Suprapubic skin (tissue), 4 donors: ENCODE results near the gene FOXJ3. TPM values are rescaled to one million over a fixed set of nuclear protein-coding genes. Genes with fewer than 3 reads are reported as not detected.

Source experiments
- DNase-seq, 2 donors: peaks; one replicate each; pipeline ENCODE4 v3.0.0-alpha.2; 2019; ENCODE audit warnings: low spot score in 2 of 2
- H3K27ac ChIP-seq: fragments of 200-600 bp; sonication (generic); one replicate; pipeline ENCODE4 v1.5.1; 2019
- H3K27me3 ChIP-seq: fragments of 200-600 bp; sonication (generic); one replicate; pipeline ENCODE4 v1.5.1; 2019
- H3K36me3 ChIP-seq: fragments of 200-600 bp; sonication (generic); one replicate; pipeline ENCODE4 v1.5.1; 2019
- H3K4me1 ChIP-seq: fragments of 200-600 bp; sonication (generic); one replicate; pipeline ENCODE4 v1.5.1; 2019
- H3K4me3 ChIP-seq: fragments of 200-600 bp; sonication (generic); one replicate; pipeline ENCODE4 v1.5.1; 2019; ENCODE audit warnings: mild to moderate bottlenecking
- H3K9me3 ChIP-seq: fragments of 200-600 bp; sonication (generic); one replicate; pipeline ENCODE4 v1.5.1; 2019
- CTCF ChIP-seq, 2 donors: fragments of 200-600 bp in 1 of 2; fragments of 450-650 bp in 1 of 2; sonication (generic) in 1 of 2; IDR thresholded peaks; one replicate each; pipeline ENCODE4 v1.5.1; 2016 to 2019; ENCODE audit warnings: antibody characterized with exemption in 2 of 2, mild to moderate bottlenecking in 1 of 2, moderate library complexity in 1 of 2
- EP300 ChIP-seq: sonication (generic); formaldehyde crosslinking; IDR thresholded peaks from one replicate; pipeline ENCODE4 v1.6.1; 2017; ENCODE audit warnings: antibody characterized with exemption
- POLR2A ChIP-seq, 2 donors: fragments of 450-650 bp; IDR thresholded peaks; one replicate each; pipeline ENCODE4 v1.6.1; 2017; ENCODE audit warnings: antibody characterized with exemption in 2 of 2, mild to moderate bottlenecking in 2 of 2, moderate library complexity in 2 of 2
- POLR2AphosphoS5 ChIP-seq, 3 donors: sonication (generic); formaldehyde crosslinking; IDR thresholded peaks; one replicate each; pipeline ENCODE4 v1.6.1; 2017; ENCODE audit warnings: antibody characterized with exemption in 3 of 3
- WGBS: methylation state at CpG from one replicate; pipeline ENCODE4 v1.1.5; 2018; 5-methylcytosine and 5-hydroxymethylcytosine counted together
- total RNA-seq, 4 donors: library from RNA; depleted of rRNA; stranded (reverse); fragments of >200 nt; gene quantifications; one replicate each; pipeline ENCODE4 v1.1.0, GENCODE V29; 2016

The FOXJ3 gene
- total RNA-seq, 4 donors from 2014 or later: 37.0 to 71.0 (median 41.1) TPM

- WGBS: 95% methylated on average over 2 of the region's 2 CpGs
- H3K9me3 ChIP-seq: no peaks in the 10 kb centered on the region
- H3K4me3 ChIP-seq: no peak overlapping the region
- H3K27ac ChIP-seq: no peak overlapping the region
- DNase-seq: no peak
- H3K36me3 ChIP-seq: no peaks in the 10 kb centered on the region
- no peaks in the 10 kb centered on the region for H3K27me3 ChIP-seq
- peaks cover 5% of the 10 kb centered on the region for H3K4me1 ChIP-seq
- TF ChIP-seq CTCF (IDR thresholded peaks at IDR 0.05): no peak
- no peak for TF ChIP-seq EP300
- no peak for TF ChIP-seq POLR2AphosphoS5 (IDR thresholded peaks at IDR 0.05)
- no peak for TF ChIP-seq POLR2A (IDR thresholded peaks at IDR 0.05)
Measured at GRCh38 chr1:42372796-42373195, 37.8 kb upstream of the FOXJ3 start.

- H3K27ac ChIP-seq: no peak overlapping the region
Measured at GRCh38 chr1:42370876-42371549, 36.0 kb upstream of the FOXJ3 start.

GRCh38 chr1:42369471-42369870 is 34.4 kb upstream of the FOXJ3 start:
- TF ChIP-seq EP300: no peak
- TF ChIP-seq POLR2A (IDR thresholded peaks at IDR 0.05): no peak
- no peak for TF ChIP-seq POLR2AphosphoS5 (IDR thresholded peaks at IDR 0.05)
- TF ChIP-seq CTCF (IDR thresholded peaks at IDR 0.05): no peak

More at GRCh38 chr1:42370876-42371549, 36.0 kb upstream of the FOXJ3 start:
- H3K27me3 ChIP-seq: no peaks in the 10 kb centered on the region
- no peaks in the 10 kb centered on the region for H3K36me3 ChIP-seq
- H3K9me3 ChIP-seq: no peaks in the 10 kb centered on the region
- H3K4me3 ChIP-seq: no peak overlapping the region
- peaks cover 5% of the 10 kb centered on the region for H3K4me1 ChIP-seq
- DNase-seq: no peak
- no peak for TF ChIP-seq EP300
- TF ChIP-seq CTCF (IDR thresholded peaks at IDR 0.05): no peak
- TF ChIP-seq POLR2AphosphoS5 (IDR thresholded peaks at IDR 0.05): no peak
- no peak for TF ChIP-seq POLR2A (IDR thresholded peaks at IDR 0.05)

GRCh38 chr1:42368096-42368795 is 33.2 kb upstream of the FOXJ3 start:
- no peaks in the 10 kb centered on the region for H3K36me3 ChIP-seq
- no peak for TF ChIP-seq POLR2AphosphoS5 (IDR thresholded peaks at IDR 0.05)
- no peak for TF ChIP-seq CTCF (IDR thresholded peaks at IDR 0.05)
- TF ChIP-seq EP300: no peak
- TF ChIP-seq POLR2A (IDR thresholded peaks at IDR 0.05): no peak
- no peaks in the 10 kb centered on the region for H3K9me3 ChIP-seq
- no peak overlapping the region for H3K27ac ChIP-seq
- H3K4me3 ChIP-seq: no peak overlapping the region
- DNase-seq: no peak
- WGBS: 91% methylated on average over 7 of the region's 7 CpGs
- peaks cover 5% of the 10 kb centered on the region for H3K4me1 ChIP-seq
- H3K27me3 ChIP-seq: no peaks in the 10 kb centered on the region

More at GRCh38 chr1:42369471-42369870, 34.4 kb upstream of the FOXJ3 start:
- no peak for DNase-seq
- no peaks in the 10 kb centered on the region for H3K27me3 ChIP-seq
- H3K27ac ChIP-seq: no peak overlapping the region
- H3K36me3 ChIP-seq: no peaks in the 10 kb centered on the region
- peaks cover 5% of the 10 kb centered on the region for H3K4me1 ChIP-seq
- H3K4me3 ChIP-seq: no peak overlapping the region
- no peaks in the 10 kb centered on the region for H3K9me3 ChIP-seq
- 91% methylated on average over 1 of the region's 1 CpG for WGBS

- no peaks in the 10 kb centered on the region for H3K9me3 ChIP-seq
- peaks cover under 1% of the 10 kb centered on the region for H3K27me3 ChIP-seq
- TF ChIP-seq POLR2AphosphoS5 (IDR thresholded peaks at IDR 0.05) (no peak), EP300 (no peak), CTCF (IDR thresholded peaks at IDR 0.05) (no peak), POLR2A (IDR thresholded peaks at IDR 0.05) (no peak)
- no peak for DNase-seq
- H3K27ac ChIP-seq: no peak overlapping the region
- H3K4me1 ChIP-seq: no peaks in the 10 kb centered on the region
- 79% methylated on average over 2 of the region's 2 CpGs for WGBS
- no peaks in the 10 kb centered on the region for H3K36me3 ChIP-seq
- no peak overlapping the region for H3K4me3 ChIP-seq
Measured at GRCh38 chr1:42365118-42365517, 30.1 kb upstream of the FOXJ3 start.
